Neuron (in vitro differentiated cells): Measurements from ENCODE around the gene INPP5A.
A peak's percentile ranks its signal among the peaks of the same experiment; 100 is the strongest.
"Not testable (repeated sequence)": the region's sequence is repeated elsewhere in the genome, so short reads cannot be mapped to it uniquely, and the experiment has no call there.

ENCODE experiments used
- H2AFZ ChIP-seq: one replicate; pipeline ENCODE4 v1.6.1; 2013; ENCODE audit warnings: low read depth, mild to moderate bottlenecking, inconsistent platforms, low read length, moderate library complexity
- H3K27me3 ChIP-seq: one replicate; pipeline ENCODE4 v1.6.1; 2013; ENCODE audit warnings: low read length; ENCODE audit not compliant: insufficient read depth
- H3K36me3 ChIP-seq: one replicate; pipeline ENCODE4 v1.6.1; 2013; ENCODE audit warnings: low read length; ENCODE audit not compliant: insufficient read depth
- H3K4me1 ChIP-seq: one replicate; pipeline ENCODE4 v1.6.1; 2013; ENCODE audit warnings: low read length; ENCODE audit not compliant: insufficient read depth
- H3K4me3 ChIP-seq: 2 replicates; pipeline ENCODE4 v1.5.1; 2013; ENCODE audit warnings: mild to moderate bottlenecking, low read length, moderate library complexity
- H3K9me3 ChIP-seq: one replicate; pipeline ENCODE4 v1.6.1; 2013; ENCODE audit warnings: low read length

INPP5A gene

DNA sequence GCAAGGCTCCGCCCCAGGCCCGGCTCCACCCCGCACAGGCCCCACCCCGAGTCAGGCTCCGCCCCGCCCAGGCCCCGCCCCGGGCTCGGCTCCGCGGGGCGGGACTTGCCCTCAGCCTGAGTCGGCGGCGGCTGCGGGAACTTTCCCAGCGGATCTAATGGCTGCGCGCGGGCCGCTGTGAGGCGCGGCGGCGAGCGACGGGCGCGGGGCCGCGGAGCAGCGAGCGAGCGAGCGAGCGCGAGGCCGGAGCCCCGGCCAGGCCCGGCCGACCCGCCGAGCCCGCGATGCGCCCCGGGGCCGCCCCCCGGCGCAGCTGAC is at the start of gene INPP5A:
TSS of gene INPP5A (plus strand) at position 104 of the 318 bp plus-strand sequence. CDS start 310 bp downstream, outside the sequence.
- Histone ChIP-seq H2AFZ (peak within 1 kb of the TSS; percentile 63), H3K4me3 (peak within 1 kb of the TSS; percentile 75), H3K9me3 (no peaks in the 10 kb centered on the region), H3K4me1 (peaks cover 40% of the 10 kb centered on the region), H3K36me3 (no peaks in the 10 kb centered on the region), H3K27me3 (no peaks in the 10 kb centered on the region)

DNA sequence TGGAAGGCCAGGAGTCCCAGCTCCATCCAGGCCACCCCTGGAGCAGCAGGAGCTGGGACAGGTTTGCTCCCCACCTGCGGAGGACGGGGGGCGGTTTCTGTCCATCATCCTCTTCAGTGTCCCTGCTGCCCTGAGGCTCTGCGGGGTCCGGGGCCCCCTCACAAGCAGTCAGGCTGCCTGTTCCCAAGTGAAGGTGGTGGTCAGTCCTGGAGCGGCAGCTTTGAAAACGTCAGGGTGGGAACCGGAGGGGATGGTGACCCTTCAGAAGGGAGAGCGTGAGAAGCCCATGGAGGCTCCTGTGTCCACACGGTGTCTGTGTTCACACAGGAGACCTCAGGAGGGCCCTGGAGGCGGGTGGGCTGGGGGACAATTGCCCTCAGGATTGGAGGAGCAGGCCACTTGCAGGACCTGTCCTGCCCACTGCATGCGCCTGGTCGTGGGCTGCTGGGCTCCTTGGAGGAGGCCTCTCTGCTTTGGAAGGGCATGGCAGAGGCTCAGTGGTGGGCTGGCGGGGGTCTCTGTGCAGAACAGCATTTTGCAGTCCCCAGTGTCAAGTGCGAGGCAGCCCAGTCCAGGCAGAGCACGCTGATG is 49.3 kb upstream of the INPP5A start:
- H3K9me3 ChIP-seq, result no peaks in the 10 kb centered on the region
- no peaks in the 10 kb centered on the region for H3K36me3 ChIP-seq
- H3K4me3 ChIP-seq, result no peak overlapping the region
- H3K4me1 ChIP-seq, result peaks cover 13% of the 10 kb centered on the region
- H2AFZ ChIP-seq, result no peak overlapping the region
- H3K27me3 ChIP-seq, result no peaks in the 10 kb centered on the region

GRCh38 chr10:132489053-132489703 is 48.4 kb upstream of the INPP5A start:
- Histone ChIP-seq H3K4me1 (peaks cover 15% of the 10 kb centered on the region), H3K36me3 (no peaks in the 10 kb centered on the region), H2AFZ (no peak overlapping the region), H3K4me3 (no peak overlapping the region), H3K27me3 (no peaks in the 10 kb centered on the region), H3K9me3 (no peaks in the 10 kb centered on the region)

DNA sequence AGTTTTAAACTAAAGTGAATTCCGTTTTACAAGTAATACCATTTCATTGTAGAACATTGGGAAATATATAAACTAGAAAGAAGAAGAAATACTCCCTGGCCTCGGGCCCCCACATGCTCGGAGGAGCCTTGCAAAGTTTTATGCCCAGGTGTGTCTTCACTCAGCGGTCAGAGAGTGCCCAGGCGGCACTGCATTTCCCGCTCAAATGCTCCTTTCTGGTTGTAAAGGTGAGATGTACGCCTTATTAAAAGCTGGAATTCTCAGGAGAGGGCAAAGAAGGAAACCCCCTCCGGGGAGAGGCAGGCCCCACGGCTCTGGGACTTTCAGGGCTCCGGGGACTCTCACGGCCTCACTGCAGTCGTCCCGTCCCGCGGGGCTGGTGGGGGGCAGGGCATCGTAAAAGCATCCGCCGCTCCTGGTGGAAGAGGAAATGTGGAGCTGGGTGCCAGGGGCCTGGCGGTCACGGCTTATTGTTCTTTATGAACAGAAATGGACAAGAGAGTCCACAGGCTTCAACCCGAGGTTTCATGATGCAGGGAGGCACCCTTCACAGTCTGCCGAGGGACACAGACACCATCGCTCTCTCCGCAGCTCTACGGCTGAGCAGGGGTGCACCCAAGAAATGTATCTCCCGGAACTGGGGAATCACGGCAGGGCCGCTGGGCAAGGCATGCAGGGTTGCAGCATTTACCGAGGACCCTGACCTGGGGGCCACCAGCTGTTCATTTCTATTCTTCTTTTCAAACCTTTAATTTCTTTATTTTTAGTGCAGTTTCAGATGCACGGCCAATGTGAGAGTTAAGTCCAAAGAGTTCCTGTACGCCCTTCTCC is 47.7 kb upstream of the INPP5A start:
- Histone ChIP-seq H3K27me3 (no peaks in the 10 kb centered on the region), H2AFZ (no peak overlapping the region), H3K4me3 (no peak overlapping the region), H3K9me3 (no peaks in the 10 kb centered on the region), H3K4me1 (peaks cover 15% of the 10 kb centered on the region), H3K36me3 (no peaks in the 10 kb centered on the region)

DNA sequence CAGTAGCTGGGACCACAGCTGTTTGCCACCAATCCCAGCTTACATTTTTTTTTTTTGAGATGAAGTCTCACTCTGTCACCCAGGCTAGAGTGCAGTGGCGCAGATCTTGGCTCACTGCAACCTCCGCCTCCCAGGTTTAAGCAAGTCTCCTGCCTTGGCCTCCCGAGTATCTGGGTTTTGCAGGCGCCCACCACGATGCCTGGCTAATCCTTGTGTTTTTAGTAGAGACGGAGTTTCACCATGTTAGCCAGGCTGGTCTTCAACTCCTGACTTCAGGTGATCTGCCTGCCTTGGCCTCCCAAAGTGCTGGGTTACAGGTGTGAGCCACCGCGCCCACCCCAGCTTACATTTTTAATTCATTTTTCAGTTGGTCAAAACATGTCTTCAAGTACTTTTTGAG is 46.1 kb upstream of the INPP5A start:
- not testable (repeated sequence) for H3K9me3 ChIP-seq, H3K36me3 ChIP-seq, H3K4me3 ChIP-seq, H3K27me3 ChIP-seq, H2AFZ ChIP-seq
- H3K4me1 ChIP-seq, result peaks cover 15% of the 10 kb centered on the region

GRCh38 chr10:132492323-132493025 is 45.1 kb upstream of the INPP5A start:
- Histone ChIP-seq H2AFZ (peak overlapping the region; percentile 68), H3K36me3 (no peaks in the 10 kb centered on the region), H3K4me1 (peaks cover 15% of the 10 kb centered on the region), H3K27me3 (no peaks in the 10 kb centered on the region), H3K9me3 (no peaks in the 10 kb centered on the region), H3K4me3 (no peak overlapping the region)

DNA sequence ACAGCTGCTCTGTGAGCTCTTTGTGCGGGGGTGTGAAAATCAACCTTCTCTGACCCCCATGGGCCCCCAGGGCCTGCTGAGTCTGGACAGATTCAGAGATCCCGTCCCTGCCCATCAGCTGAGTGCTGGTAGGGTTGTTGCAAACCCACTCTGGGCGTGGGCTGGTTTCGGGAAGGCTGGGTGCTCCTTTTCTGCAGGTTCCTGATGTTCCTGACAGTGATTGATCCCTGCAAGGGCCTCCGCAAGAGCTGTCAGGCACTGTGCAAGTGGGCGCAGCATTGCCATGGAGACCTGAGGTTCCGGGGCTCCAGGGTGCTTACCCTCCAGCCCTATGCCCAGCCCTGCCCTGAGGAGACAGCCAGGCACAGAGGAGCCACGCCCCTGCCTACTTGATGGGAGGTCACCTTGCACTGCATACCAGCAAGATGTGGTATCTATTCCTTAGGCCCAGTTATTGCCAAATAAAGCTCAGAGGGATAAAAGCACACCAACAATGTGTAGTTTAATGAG is 44.3 kb upstream of the INPP5A start:
- Histone ChIP-seq H3K4me3 (no peak overlapping the region), H3K27me3 (no peaks in the 10 kb centered on the region), H2AFZ (no peak overlapping the region), H3K9me3 (no peaks in the 10 kb centered on the region), H3K4me1 (peaks cover 15% of the 10 kb centered on the region), H3K36me3 (no peaks in the 10 kb centered on the region)

- no peaks in the 10 kb centered on the region for H3K36me3 ChIP-seq
- H3K27me3 ChIP-seq, result no peaks in the 10 kb centered on the region
- no peak overlapping the region for H3K4me3 ChIP-seq
- peaks cover 15% of the 10 kb centered on the region for H3K4me1 ChIP-seq
- no peaks in the 10 kb centered on the region for H3K9me3 ChIP-seq
- no peak overlapping the region for H2AFZ ChIP-seq
Measured at GRCh38 chr10:132493756-132494290, 43.8 kb upstream of the INPP5A start.

DNA sequence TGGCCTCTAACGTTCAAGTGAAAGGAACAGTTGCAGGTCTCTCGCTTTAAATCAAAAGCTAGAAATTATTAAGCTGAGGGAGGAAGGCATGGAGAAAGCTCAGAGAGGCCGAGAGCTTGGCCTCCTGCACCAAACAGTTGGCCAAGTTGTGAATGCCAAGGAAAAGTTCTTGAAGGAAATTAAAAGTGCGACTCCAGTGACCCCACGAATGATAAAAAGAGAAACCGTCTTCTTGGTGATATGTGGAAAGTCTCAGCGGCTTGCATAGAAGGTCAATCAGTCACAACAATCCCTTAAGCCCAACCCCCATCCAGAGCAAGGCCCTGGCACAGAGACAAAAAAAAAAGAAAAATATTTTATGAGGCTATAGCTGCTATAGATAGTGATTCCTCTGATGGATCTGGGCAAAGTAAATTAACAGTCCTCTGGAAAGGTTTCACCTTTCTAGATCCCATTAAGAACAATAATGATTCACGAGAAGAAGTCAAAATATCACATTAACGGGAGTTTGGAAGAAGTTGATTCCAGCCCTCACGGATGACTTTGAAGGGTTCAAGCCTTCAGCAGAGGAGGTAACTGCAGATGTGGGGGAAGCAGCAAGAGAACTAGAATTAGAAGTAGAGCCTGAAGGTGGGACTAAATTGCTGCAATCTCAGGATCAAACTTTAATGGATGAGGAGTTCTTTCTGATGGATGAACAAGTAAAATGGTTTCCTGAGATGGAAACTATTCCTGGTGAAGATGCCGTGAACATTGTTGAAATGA is 42.5 kb upstream of the INPP5A start:
- Histone ChIP-seq H3K36me3 (no peaks in the 10 kb centered on the region), H2AFZ (no peak overlapping the region), H3K9me3 (no peaks in the 10 kb centered on the region), H3K4me1 (peaks cover 15% of the 10 kb centered on the region), H3K4me3 (no peak overlapping the region), H3K27me3 (no peaks in the 10 kb centered on the region)

- no peaks in the 10 kb centered on the region for H3K27me3 ChIP-seq
Measured at GRCh38 chr10:132496360-132497062, 41.1 kb upstream of the INPP5A start.

DNA sequence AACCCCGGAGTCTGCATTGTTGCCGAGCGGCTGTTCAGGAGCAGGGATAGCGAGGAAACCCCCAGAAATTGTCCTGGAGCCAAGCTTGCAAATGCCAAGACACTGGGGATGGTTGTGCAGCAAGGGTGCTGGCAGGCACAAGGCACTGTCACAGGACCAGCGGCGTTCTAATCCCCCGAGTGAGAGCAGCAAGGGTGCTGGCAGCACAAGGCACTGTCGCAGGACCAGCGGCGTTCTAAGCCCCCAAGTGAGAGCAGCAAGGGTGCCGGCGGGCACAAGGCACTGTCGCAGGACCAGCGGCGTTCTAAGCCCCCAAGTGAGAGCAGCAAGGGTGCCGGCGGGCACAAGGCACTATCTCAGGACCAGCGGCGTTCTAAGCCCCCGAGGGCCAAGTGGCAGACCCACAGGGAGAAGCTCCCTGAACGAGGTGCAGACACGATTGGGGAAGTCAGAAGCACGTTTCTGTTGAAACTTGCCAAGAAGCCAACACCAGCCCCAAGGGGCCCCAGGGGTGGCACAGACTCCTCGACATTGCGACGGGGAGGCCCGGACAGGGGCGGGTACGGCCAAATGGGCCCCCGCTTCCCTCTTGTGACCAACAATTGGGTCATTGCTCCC is 40.4 kb upstream of the INPP5A start:
- no peaks in the 10 kb centered on the region for H3K27me3 ChIP-seq
- no peaks in the 10 kb centered on the region for H3K9me3 ChIP-seq
- H3K36me3 ChIP-seq, result no peaks in the 10 kb centered on the region
- no peak overlapping the region for H3K4me3 ChIP-seq
- H3K4me1 ChIP-seq, result peaks cover 13% of the 10 kb centered on the region
- H2AFZ ChIP-seq, result no peak overlapping the region

More at GRCh38 chr10:132496360-132497062, 41.1 kb upstream of the INPP5A start:
- no peak overlapping the region for H3K4me3 ChIP-seq
- peaks cover 15% of the 10 kb centered on the region for H3K4me1 ChIP-seq
- no peaks in the 10 kb centered on the region for H3K36me3 ChIP-seq
- no peak overlapping the region for H2AFZ ChIP-seq
- H3K9me3 ChIP-seq, result no peaks in the 10 kb centered on the region
